ENCODE measurements around the gene SETD1B. TPM values are rescaled to one million over a fixed set of nuclear protein-coding genes. Genes with fewer than 3 reads are reported as not detected.
"Not testable (repeated sequence)": the region's sequence is repeated elsewhere in the genome, so short reads cannot be mapped to it uniquely, and the experiment has no call there.

Gene SETD1B
- total RNA-seq, 2 donors from 2014 or later = 14.7 to 23.4 TPM

DNA sequence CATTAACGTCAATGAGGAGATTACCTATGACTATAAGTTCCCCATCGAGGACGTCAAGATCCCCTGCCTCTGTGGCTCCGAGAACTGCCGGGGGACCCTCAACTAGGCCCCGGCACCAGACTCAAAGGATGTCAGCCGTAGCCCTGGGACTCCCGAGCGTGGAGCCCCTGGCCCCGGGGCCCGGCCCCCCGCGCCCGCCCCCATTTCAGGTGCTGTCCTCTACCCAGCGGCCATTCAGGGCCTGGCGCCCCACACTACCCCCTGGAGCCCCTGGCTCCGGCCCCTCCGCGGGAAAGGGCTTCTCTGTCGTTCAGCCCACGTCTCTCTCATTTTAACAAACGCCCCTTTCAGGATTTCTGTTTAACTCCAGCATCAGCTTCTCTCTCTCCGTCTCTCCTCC is 26.3 kb downstream of the SETD1B start:
- Mint-ChIP-seq H3K4me1 (peaks cover 9% of the 10 kb centered on the region), H3K9me3 (no peaks in the 10 kb centered on the region), H3K27ac (no peak overlapping the region), H3K36me3 (ENCODE audit: low read depth) (peaks cover 74% of the 10 kb centered on the region), H3K27me3 (no peaks in the 10 kb centered on the region), H3K4me3 (no peak overlapping the region)
- ATAC-seq (replicated peaks) = no peak

DNA sequence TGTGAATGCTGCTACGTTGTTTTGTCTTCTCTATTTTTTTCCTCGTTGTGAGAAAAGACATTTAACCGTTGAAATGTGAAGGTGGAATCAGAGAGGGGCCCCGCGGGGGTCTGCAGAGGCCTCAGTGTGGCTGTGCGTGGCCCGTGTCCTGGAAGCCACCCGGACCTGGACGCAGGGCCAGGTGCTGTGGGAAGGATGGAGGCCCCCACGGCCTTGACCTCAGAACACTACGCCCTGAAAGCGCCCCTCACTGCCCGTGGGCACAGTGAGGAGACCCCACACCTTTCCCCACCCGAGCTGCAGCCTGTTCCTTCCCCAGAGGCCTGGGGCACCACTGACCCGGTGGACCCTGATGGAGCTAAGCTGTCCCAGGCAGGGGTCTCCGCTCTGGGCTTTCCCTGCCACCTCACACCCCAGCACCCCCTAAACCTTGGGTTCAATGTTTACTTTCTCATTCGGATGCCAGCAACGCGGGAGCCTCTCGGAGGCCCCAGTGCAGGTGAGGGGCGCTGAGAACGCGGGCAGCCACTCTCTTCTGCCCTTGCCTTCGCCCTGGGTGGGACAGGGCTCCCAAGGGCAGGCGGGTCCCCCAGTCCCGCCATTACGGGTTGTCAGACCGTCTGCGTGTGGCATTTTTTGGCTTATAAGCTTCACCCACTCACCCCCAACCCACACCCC is 26.9 kb downstream of the SETD1B start:
- no peak for ATAC-seq (replicated peaks)
- peaks cover 9% of the 10 kb centered on the region for H3K4me1 Mint-ChIP-seq
- H3K4me3 Mint-ChIP-seq = no peak overlapping the region
- H3K27me3 Mint-ChIP-seq = no peaks in the 10 kb centered on the region
- peaks cover 68% of the 10 kb centered on the region for H3K36me3 Mint-ChIP-seq (ENCODE audit: low read depth)
- peak overlapping the region; percentile 48 for H3K27ac Mint-ChIP-seq
- H3K9me3 Mint-ChIP-seq = no peaks in the 10 kb centered on the region

- Mint-ChIP-seq H3K27me3 (no peaks in the 10 kb centered on the region), H3K9me3 (no peaks in the 10 kb centered on the region), H3K4me1 (peaks cover 4% of the 10 kb centered on the region), H3K27ac (peak overlapping the region; percentile 48), H3K36me3 (ENCODE audit: low read depth) (peaks cover 58% of the 10 kb centered on the region), H3K4me3 (no peak overlapping the region)
- ATAC-seq (replicated peaks) = no peak
Observed at GRCh38 chr12:121831571-121832245, 27.9 kb downstream of the SETD1B start.

GRCh38 chr12:121837680-121838079 is 33.9 kb downstream of the SETD1B start:
- Mint-ChIP-seq H3K27ac (no peak overlapping the region), H3K4me3 (no peak overlapping the region), H3K27me3 (no peaks in the 10 kb centered on the region), H3K9me3 (no peaks in the 10 kb centered on the region), H3K36me3 (ENCODE audit: low read depth) (peaks cover 2% of the 10 kb centered on the region), H3K4me1 (peaks cover 8% of the 10 kb centered on the region)
- no peak for ATAC-seq (replicated peaks)

DNA sequence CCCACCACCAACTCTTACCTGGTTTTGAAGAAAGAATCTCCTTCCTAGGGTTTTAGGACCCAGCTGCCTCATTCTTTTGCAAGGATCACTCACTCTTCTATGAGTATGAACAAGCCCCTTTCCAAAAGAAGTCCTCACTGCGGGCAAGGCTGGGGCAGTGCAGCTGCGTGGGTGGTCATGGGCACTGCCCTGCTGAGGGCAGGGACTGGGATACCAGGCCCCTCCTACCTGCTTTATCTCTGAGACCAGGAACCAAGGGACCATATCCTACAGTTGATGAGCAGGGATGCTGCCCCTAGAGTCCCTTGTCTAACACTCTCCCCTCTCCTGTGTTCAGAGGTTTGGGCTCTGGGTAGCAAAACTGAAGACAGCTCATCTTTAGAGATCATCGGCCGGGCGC is 34.3 kb downstream of the SETD1B start:
- Mint-ChIP-seq H3K9me3 (no peaks in the 10 kb centered on the region), H3K4me3 (no peak overlapping the region), H3K36me3 (ENCODE audit: low read depth) (no peaks in the 10 kb centered on the region), H3K4me1 (peaks cover 8% of the 10 kb centered on the region), H3K27ac (no peak overlapping the region), H3K27me3 (no peaks in the 10 kb centered on the region)
- no peak for ATAC-seq (replicated peaks)

DNA sequence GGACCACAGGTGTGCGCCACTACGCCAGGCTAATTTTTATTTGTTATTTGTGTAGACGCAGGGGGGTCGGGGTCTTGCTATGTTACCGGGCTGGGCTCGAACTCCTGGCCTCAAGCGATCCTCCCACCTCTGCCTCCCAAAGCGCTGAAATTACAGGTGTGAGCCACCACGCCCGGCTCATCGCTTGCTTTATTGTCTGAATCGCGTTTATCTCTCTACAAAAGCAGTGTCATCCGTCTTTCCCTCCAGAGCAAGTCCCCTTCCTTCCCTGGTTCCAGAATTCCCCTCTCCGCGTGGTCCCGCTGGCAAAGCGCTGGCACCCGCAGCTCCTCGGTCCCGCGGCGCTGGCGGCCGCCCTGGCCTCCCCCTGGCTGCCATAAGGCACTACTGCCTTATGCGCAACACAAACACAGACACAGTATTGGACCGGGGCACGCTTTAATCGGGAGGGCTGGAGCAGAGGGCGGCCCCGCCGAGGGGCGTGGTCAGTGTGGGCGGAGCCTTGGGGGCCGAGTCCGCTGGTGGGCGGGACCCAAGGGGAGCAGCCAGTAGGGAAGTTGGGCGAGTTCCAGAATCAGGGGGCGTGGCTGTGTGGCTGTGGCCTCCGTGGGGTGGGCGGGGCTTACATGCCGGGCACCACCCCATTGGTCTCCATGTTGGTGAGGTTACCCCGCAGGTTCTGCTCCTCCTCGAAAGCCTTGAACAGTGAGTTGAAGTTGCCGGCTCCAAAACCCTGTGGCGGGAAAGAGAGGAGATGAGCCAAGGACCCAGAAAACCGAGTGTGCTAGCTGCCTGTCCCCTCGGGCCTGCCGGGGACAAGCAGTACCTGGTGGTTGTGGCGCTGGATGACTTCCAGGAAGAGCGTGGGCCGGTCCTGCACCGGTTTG is 35.5 kb downstream of the SETD1B start:
- Mint-ChIP-seq H3K27me3 (no peaks in the 10 kb centered on the region), H3K36me3 (ENCODE audit: low read depth) (no peaks in the 10 kb centered on the region), H3K4me1 (peaks cover 8% of the 10 kb centered on the region), H3K9me3 (no peaks in the 10 kb centered on the region), H3K4me3 (peak overlapping the region; percentile 97), H3K27ac (peak overlapping the region; percentile 89)
- peak; percentile 99 for ATAC-seq (replicated peaks)

DNA sequence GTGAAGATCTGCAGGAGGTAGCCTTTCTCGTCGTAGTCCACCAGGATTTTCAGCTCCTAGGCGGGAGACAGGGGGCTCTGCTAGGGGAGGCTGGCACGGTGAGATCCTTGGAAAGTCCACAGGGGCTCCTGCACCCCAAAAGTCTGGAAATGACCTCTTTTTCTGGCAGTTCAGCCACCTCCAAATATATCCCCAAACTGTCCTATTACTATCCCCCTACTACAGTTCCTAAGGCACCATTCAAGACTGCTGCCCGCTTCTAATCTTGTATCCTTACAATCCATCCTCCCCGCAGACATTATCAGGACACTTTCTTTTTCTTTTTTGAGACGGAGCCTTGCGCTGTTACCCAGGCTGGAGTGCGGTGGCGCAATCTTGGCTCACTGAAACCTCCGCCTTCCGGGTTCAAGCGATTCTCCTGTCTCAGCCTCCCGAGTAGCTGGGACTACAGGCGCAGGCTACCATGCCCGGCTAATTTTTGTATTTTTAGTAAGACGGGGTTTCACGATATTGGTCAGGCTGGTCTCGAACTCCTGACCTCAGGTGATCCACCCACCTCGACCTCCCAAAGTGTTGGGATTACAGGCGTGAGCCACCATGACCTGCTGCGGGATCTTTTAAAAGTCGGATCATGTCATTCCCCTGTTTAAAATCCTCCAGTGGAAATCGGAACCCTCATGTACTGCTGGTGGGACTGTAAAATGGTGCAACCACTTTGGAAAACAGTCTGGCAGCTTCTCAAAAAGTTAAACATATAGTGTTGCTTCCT is 36.4 kb downstream of the SETD1B start:
- Mint-ChIP-seq H3K4me1 (peaks cover 8% of the 10 kb centered on the region), H3K4me3 (peak overlapping the region; percentile 97), H3K9me3 (no peaks in the 10 kb centered on the region), H3K27me3 (no peaks in the 10 kb centered on the region), H3K27ac (peak overlapping the region; percentile 89), H3K36me3 (ENCODE audit: low read depth) (no peaks in the 10 kb centered on the region)
- no peak for ATAC-seq (replicated peaks)

GRCh38 chr12:121843236-121843982 is 39.6 kb downstream of the SETD1B start:
- H3K27ac Mint-ChIP-seq = peak overlapping the region; percentile 2
- no peaks in the 10 kb centered on the region for H3K9me3 Mint-ChIP-seq
- no peaks in the 10 kb centered on the region for H3K27me3 Mint-ChIP-seq
- peaks cover 8% of the 10 kb centered on the region for H3K4me1 Mint-ChIP-seq
- H3K4me3 Mint-ChIP-seq = no peak overlapping the region
- ATAC-seq (replicated peaks) = no peak
- no peaks in the 10 kb centered on the region for H3K36me3 Mint-ChIP-seq (ENCODE audit: low read depth)

DNA sequence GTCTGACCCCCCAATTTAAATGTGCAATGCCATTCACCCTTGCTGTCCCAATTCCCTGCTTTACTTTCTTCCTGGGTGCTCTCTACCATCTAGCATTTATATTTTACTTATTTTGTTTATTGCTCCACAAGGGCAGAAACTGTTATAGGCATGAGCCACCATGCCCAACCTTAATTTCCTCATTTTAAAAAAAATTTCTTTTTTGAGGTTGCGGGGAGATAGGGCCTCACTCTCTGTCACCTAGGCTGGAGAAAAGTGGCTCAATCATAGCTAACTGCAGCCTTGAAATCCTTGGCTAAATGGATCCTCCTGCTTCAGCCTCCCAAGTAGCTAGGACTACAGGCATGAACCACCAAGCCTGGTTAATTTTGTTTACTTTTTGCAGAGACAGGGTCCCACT is 41.9 kb downstream of the SETD1B start:
- H3K9me3 Mint-ChIP-seq = no peaks in the 10 kb centered on the region
- no peaks in the 10 kb centered on the region for H3K36me3 Mint-ChIP-seq (ENCODE audit: low read depth)
- H3K4me1 Mint-ChIP-seq = no peaks in the 10 kb centered on the region
- H3K4me3 Mint-ChIP-seq = no peak overlapping the region
- no peak overlapping the region for H3K27ac Mint-ChIP-seq
- no peak for ATAC-seq (replicated peaks)
- H3K27me3 Mint-ChIP-seq = no peaks in the 10 kb centered on the region

GRCh38 chr12:121849211-121849610 is 45.4 kb downstream of the SETD1B start:
- H3K27me3 Mint-ChIP-seq = no peaks in the 10 kb centered on the region

GRCh38 chr12:121849665-121850064 is 45.9 kb downstream of the SETD1B start:
- no peak overlapping the region for H3K4me3 Mint-ChIP-seq
- H3K27me3 Mint-ChIP-seq = no peaks in the 10 kb centered on the region
- ATAC-seq (replicated peaks) = no peak
- no peaks in the 10 kb centered on the region for H3K9me3 Mint-ChIP-seq
- H3K27ac Mint-ChIP-seq = no peak overlapping the region
- no peaks in the 10 kb centered on the region for H3K4me1 Mint-ChIP-seq
- no peaks in the 10 kb centered on the region for H3K36me3 Mint-ChIP-seq (ENCODE audit: low read depth)

More at GRCh38 chr12:121849211-121849610, 45.4 kb downstream of the SETD1B start:
- Mint-ChIP-seq H3K27ac (no peak overlapping the region), H3K9me3 (no peaks in the 10 kb centered on the region), H3K4me3 (no peak overlapping the region), H3K4me1 (no peaks in the 10 kb centered on the region), H3K36me3 (ENCODE audit: low read depth) (no peaks in the 10 kb centered on the region)
- ATAC-seq (replicated peaks) = no peak

GRCh38 chr12:121852392-121852791 is 48.6 kb downstream of the SETD1B start:
- H3K27me3 Mint-ChIP-seq; ATAC-seq (replicated peaks); H3K27ac Mint-ChIP-seq; H3K4me1 Mint-ChIP-seq; H3K4me3 Mint-ChIP-seq; H3K9me3 Mint-ChIP-seq; H3K36me3 Mint-ChIP-seq (ENCODE audit: low read depth): not testable (repeated sequence)

- H3K27me3 Mint-ChIP-seq = no peaks in the 10 kb centered on the region
- H3K4me1 Mint-ChIP-seq = no peaks in the 10 kb centered on the region
- no peaks in the 10 kb centered on the region for H3K9me3 Mint-ChIP-seq
- H3K36me3 Mint-ChIP-seq (ENCODE audit: low read depth) = no peaks in the 10 kb centered on the region
- H3K27ac Mint-ChIP-seq = no peak overlapping the region
- ATAC-seq (replicated peaks) = no peak
- H3K4me3 Mint-ChIP-seq = no peak overlapping the region
Observed at GRCh38 chr12:121857322-121858246, 53.8 kb downstream of the SETD1B start.

Measured in activated T-helper 17 cell treated with anti-CD3 and anti-CD28 coated beads, Interleukin-2, amount 50 U/mL, for 72 hours (primary cell).